Naive B cell (primary cell): ENCODE results near the gene RNASE12. TPM values are rescaled to one million over a fixed set of nuclear protein-coding genes. Genes with fewer than 3 reads are reported as not detected.

Experiments
- polyA plus RNA-seq, 6 donors: library from polyadenylated mRNA; unstranded; fragments of 300-500 nt; fragmentation: Illumina TruSeq; gene quantifications; one replicate each; pipeline ENCODE4 v1.2.3, GENCODE V29; 2021; ENCODE audit warnings: low read depth in 6 of 6

Gene RNASE12
- polyA plus RNA-seq, 6 donors from 2014 or later = not detected

Other genes starting within 250 kb of the RNASE12 start
- 10 to 100 TPM in 3 of 6 donors, 1 to 10 TPM in 3; 6.2 to 17.0 (median 10.6) TPM for gene PARP2, start 247.7 kb downstream of the RNASE12 start, polyA plus RNA-seq
- gene TEP1, start 177.9 kb downstream of the RNASE12 start, polyA plus RNA-seq = 10 to 100 TPM in 1 of 6 donors, 1 to 10 TPM in 4, under 1 TPM in 1; 0.15 to 17.2 (median 7.7) TPM
- under 1 TPM in 5 of 6 donors, not detected in 1; 0.13 to 0.51 (median 0.40) TPM for gene KLHL33, start 155.2 kb downstream of the RNASE12 start, polyA plus RNA-seq
- gene OSGEP, start 136.6 kb downstream of the RNASE12 start, polyA plus RNA-seq = 10 to 100 TPM; 57.5 to 87.9 (median 67.4) TPM
- gene APEX1, start 136.2 kb downstream of the RNASE12 start, polyA plus RNA-seq = 100 to 1,000 TPM; 129 to 187 (median 180) TPM
- 10 to 100 TPM; 40.1 to 67.6 (median 50.4) TPM for gene PIP4P1, start 129.9 kb downstream of the RNASE12 start, polyA plus RNA-seq
- gene PNP, start 122.0 kb downstream of the RNASE12 start, polyA plus RNA-seq = 10 to 100 TPM; 24.1 to 67.8 (median 52.4) TPM
- under 1 TPM in 3 of 6 donors, not detected in 3; 0.23 to 0.45 (median 0.37) TPM for gene RNASE10, start 85.8 kb downstream of the RNASE12 start, polyA plus RNA-seq
- not detected for gene RNASE9, start 30.3 kb downstream of the RNASE12 start, polyA plus RNA-seq
- gene RNASE11, start 3.4 kb downstream of the RNASE12 start, polyA plus RNA-seq = not detected
- gene OR6S1, start 50.3 kb upstream of the RNASE12 start, polyA plus RNA-seq = not detected
- gene RNASE4, start 93.2 kb upstream of the RNASE12 start, polyA plus RNA-seq = under 1 TPM in 5 of 6 donors, not detected in 1; 0.18 to 0.61 (median 0.34) TPM
- gene ANG, start 97.4 kb upstream of the RNASE12 start, polyA plus RNA-seq = under 1 TPM in 3 of 6 donors, not detected in 3; 0.53 to 0.63 (median 0.57) TPM
- under 1 TPM in 3 of 6 donors, not detected in 3; 0.31 to 0.52 (median 0.47) TPM for gene EDDM3A, start 154.5 kb upstream of the RNASE12 start, polyA plus RNA-seq
- not detected for gene EDDM3B, start 177.0 kb upstream of the RNASE12 start, polyA plus RNA-seq
- 100 to 1,000 TPM in 5 of 6 donors, 10 to 100 TPM in 1; 94.0 to 368 (median 337) TPM for gene RNASE6, start 189.9 kb upstream of the RNASE12 start, polyA plus RNA-seq
- under 1 TPM in 1 of 6 donors, not detected in 5; 0.40 TPM for gene RNASE1, start 211.5 kb upstream of the RNASE12 start, polyA plus RNA-seq